Karpas-422 (cell line): Measurements from ENCODE around the gene NBEAL1. TPM values are rescaled to one million over a fixed set of nuclear protein-coding genes. Genes with fewer than 3 reads are reported as not detected.
"Not testable (repeated sequence)": the region's sequence is repeated elsewhere in the genome, so short reads cannot be mapped to it uniquely, and the experiment has no call there.

Experiments used
- DNase-seq: peaks from one replicate; pipeline ENCODE4 v3.0.0-alpha.2; 2015
- H2AFZ ChIP-seq: fragments of 200-600 bp; sonication (generic); 2 replicates; pipeline ENCODE4 v1.6.1; 2014; ENCODE audit warnings: antibody characterized with exemption, low read length, mixed read lengths
- H3K27ac ChIP-seq: fragments of 200-600 bp; sonication (generic); 2 replicates; pipeline ENCODE4 v1.5.1; 2014; ENCODE audit warnings: mild to moderate bottlenecking, low read length, moderate library complexity
- H3K27me3 ChIP-seq: fragments of 200-600 bp; sonication (generic); 2 replicates; pipeline ENCODE4 v1.6.1; 2014; ENCODE audit warnings: low read length, mixed read lengths
- H3K36me3 ChIP-seq: fragments of 200-600 bp; sonication (generic); 2 replicates; pipeline ENCODE4 v1.6.1; 2014; ENCODE audit warnings: low read length, mixed read lengths; ENCODE audit not compliant: insufficient read depth
- H3K4me1 ChIP-seq: fragments of 200-600 bp; sonication (generic); 2 replicates; pipeline ENCODE4 v1.6.1; 2014; ENCODE audit warnings: mild to moderate bottlenecking, low read length, mixed read lengths
- H3K4me2 ChIP-seq: fragments of 200-600 bp; sonication (generic); 2 replicates; pipeline ENCODE4 v1.6.1; 2014; ENCODE audit warnings: low read length, low read depth, mild to moderate bottlenecking; ENCODE audit not compliant: poor library complexity, severe bottlenecking
- H3K4me3 ChIP-seq: fragments of 200-600 bp; sonication (generic); 2 replicates; pipeline ENCODE4 v1.5.1; 2014; ENCODE audit warnings: mild to moderate bottlenecking, antibody characterized with exemption, low read length, mixed read lengths
- H3K79me2 ChIP-seq: fragments of 200-600 bp; sonication (generic); 2 replicates; pipeline ENCODE4 v1.6.1; 2014; ENCODE audit warnings: mild to moderate bottlenecking, low read length, mixed read lengths
- H3K9ac ChIP-seq: fragments of 200-600 bp; sonication (generic); 2 replicates; pipeline ENCODE4 v1.6.0; 2014; ENCODE audit warnings: low read length
- H3K9me2 ChIP-seq: fragments of 200-600 bp; sonication (generic), shearing (Covaris generic); replicated peaks from 2 replicates; pipeline ENCODE4 v1.6.0; 2014; ENCODE audit warnings: mild to moderate bottlenecking, low read length, moderate library complexity; ENCODE audit not compliant: insufficient read depth
- H3K9me3 ChIP-seq: fragments of 300-700, 200-600 bp; sonication (generic); 2 replicates; pipeline ENCODE4 v1.6.1; 2014; ENCODE audit warnings: low read length, mixed read lengths
- H4K20me1 ChIP-seq: fragments of 200-600 bp; sonication (generic); 2 replicates; pipeline ENCODE4 v1.6.1; 2014; ENCODE audit warnings: mild to moderate bottlenecking, antibody characterized with exemption, low read length, low read depth; ENCODE audit not compliant: insufficient read depth
- total RNA-seq: library from RNA; depleted of rRNA; stranded (reverse); fragments of >200 nt; shearing (Covaris generic); gene quantifications from 2 replicates; pipeline ENCODE4 v1.2.3, GENCODE V29; 2014; ENCODE audit warnings: low replicate concordance

NBEAL1 gene
- total RNA-seq, 1 experiment from 2014 or later, result 22.4 TPM

- not testable (repeated sequence) for H4K20me1 ChIP-seq, H3K4me1 ChIP-seq, H3K36me3 ChIP-seq, DNase-seq, H2AFZ ChIP-seq, H3K79me2 ChIP-seq, H3K9ac ChIP-seq, H3K9me2 ChIP-seq, H3K9me3 ChIP-seq, H3K27ac ChIP-seq, H3K4me2 ChIP-seq, H3K4me3 ChIP-seq, H3K27me3 ChIP-seq
These were observed 87.7 kb downstream of the NBEAL1 start for GRCh38 chr2:203102357-203102756.

DNA sequence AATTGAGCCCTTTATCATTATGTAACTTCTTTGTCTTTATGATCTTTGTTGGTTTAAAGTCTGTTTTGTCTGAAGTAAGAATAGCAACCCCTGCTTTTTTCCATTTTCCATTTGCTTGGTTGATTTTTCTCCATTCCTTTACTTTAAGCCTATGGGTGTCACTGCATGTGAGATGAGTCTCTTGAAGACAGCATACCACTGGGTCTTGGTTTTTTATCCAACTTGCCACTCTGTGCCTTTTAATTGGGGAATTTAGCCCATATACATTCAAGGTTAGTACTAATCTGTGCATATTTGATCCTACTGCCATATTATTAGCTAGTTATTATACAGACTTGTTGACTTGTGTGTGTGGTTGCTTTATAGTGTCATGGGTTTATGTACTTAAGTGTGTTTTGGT, 89.6 kb downstream of the NBEAL1 start:
- Histone ChIP-seq H3K79me2 (no peaks in the 10 kb centered on the region), H3K9me2 (no peaks in the 10 kb centered on the region), H3K4me2 (no peak overlapping the region), H3K36me3 (no peaks in the 10 kb centered on the region), H2AFZ (no peak overlapping the region), H3K9me3 (peaks cover 8% of the 10 kb centered on the region; the same call in 1 of the 2 replicates), H3K4me1 (no peaks in the 10 kb centered on the region), H3K9ac (no peak overlapping the region), H4K20me1 (no peaks in the 10 kb centered on the region), H3K27me3 (no peaks in the 10 kb centered on the region), H3K4me3 (no peak overlapping the region), H3K27ac (no peak overlapping the region)
- DNase-seq, result peak; percentile 36

DNA sequence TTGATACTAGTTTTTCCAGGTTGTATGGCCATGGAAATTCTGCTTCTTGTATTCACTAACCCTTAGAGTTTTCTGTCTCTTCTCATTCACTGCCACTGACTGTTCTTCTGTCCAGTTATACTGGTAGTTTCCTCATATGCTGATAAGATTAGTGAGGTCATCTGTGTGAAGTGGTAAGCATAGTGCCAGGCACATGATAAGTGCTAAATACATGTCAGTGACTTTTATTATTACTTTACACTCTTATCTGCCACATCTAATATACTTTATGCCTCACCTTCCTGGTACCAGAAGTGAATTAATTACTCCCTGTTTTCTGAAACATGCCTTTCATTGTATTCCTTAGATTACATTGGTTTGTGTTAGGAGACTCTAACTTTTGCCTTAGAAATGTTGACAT, 91.3 kb downstream of the NBEAL1 start:
- Histone ChIP-seq H3K9ac (no peak overlapping the region), H2AFZ (no peak overlapping the region), H3K9me3 (peaks cover 8% of the 10 kb centered on the region; the same call in 1 of the 2 replicates), H3K4me1 (no peaks in the 10 kb centered on the region), H4K20me1 (no peaks in the 10 kb centered on the region), H3K4me3 (no peak overlapping the region), H3K27me3 (no peaks in the 10 kb centered on the region), H3K4me2 (no peak overlapping the region), H3K36me3 (0 out of 2 replicates have a peak, but pooled peaks cover 3% of the 10 kb centered on the region), H3K27ac (no peak overlapping the region), H3K9me2 (no peaks in the 10 kb centered on the region), H3K79me2 (no peaks in the 10 kb centered on the region)
- no peak for DNase-seq

DNA sequence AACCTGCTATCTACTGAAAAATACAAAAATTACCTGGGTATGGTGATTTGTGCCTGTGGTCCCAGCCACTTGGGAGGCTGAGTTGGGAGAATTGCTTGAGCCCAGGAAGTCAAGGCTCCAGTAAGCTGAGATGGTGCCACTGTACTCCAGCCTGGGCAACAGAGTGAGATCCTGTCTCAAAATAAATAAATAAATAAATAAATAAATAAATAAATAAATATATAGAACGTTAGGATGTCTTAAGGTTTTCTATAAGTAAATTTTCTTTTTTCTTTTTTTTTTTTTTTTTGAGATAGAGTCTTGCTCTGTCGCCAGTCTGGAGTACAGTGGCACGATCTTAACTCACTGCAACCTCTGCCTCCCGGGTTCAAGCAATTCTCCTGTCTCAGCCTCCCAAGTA, 95.8 kb downstream of the NBEAL1 start:
- H3K4me3 ChIP-seq, H3K27ac ChIP-seq, H3K4me2 ChIP-seq, H3K79me2 ChIP-seq, H4K20me1 ChIP-seq, DNase-seq, H3K9me2 ChIP-seq, H3K9me3 ChIP-seq, H3K27me3 ChIP-seq, H3K36me3 ChIP-seq, H2AFZ ChIP-seq, H3K9ac ChIP-seq, H3K4me1 ChIP-seq: not testable (repeated sequence)

GRCh38 chr2:203112342-203112741, 97.7 kb downstream of the NBEAL1 start:
- Histone ChIP-seq H4K20me1 (no peaks in the 10 kb centered on the region), H3K9me2 (no peaks in the 10 kb centered on the region), H3K27ac (no peak overlapping the region), H3K27me3 (no peaks in the 10 kb centered on the region), H3K36me3 (peaks cover 3% of the 10 kb centered on the region; the same call in 1 of the 2 replicates), H2AFZ (no peak overlapping the region), H3K4me2 (no peak overlapping the region), H3K4me1 (no peaks in the 10 kb centered on the region), H3K9ac (no peak overlapping the region), H3K79me2 (no peaks in the 10 kb centered on the region), H3K4me3 (no peak overlapping the region), H3K9me3 (no peaks in the 10 kb centered on the region)
- DNase-seq, result no peak

DNA sequence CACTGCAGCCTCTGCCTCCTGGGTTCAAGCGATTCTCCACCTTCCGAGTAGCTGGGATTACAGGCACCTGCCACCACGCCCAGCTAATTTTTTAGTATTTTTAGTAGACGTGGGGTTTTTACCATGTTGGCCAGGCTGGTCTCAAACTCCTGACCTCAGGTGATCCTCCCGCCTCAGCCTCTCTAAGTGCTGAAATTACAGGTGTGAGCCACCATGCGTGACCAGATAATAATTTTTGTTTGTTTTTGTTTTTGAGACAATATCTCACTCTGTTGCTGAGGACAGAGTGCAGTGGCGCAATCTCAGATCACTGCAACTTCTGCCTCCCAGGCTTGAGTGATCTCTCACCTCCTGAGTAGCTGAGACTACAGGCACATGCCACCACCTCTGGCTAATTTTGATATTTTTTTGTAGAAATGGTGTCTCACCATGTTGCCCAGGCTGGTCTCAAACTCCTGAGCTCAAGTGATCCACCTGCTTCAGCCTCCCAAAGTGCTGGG, 100.6 kb downstream of the NBEAL1 start:
- not testable (repeated sequence) for H3K9me2 ChIP-seq, DNase-seq, H3K79me2 ChIP-seq, H2AFZ ChIP-seq, H3K4me3 ChIP-seq, H3K4me1 ChIP-seq, H4K20me1 ChIP-seq, H3K9ac ChIP-seq, H3K36me3 ChIP-seq, H3K9me3 ChIP-seq, H3K27me3 ChIP-seq, H3K27ac ChIP-seq, H3K4me2 ChIP-seq

- no peaks in the 10 kb centered on the region for H3K79me2 ChIP-seq
- H3K36me3 ChIP-seq, result peaks cover 4% of the 10 kb centered on the region; the same call in 1 of the 2 replicates
- no peak overlapping the region for H3K4me3 ChIP-seq
- no peaks in the 10 kb centered on the region for H3K27me3 ChIP-seq
- no peak overlapping the region for H3K27ac ChIP-seq
- H4K20me1 ChIP-seq, result no peaks in the 10 kb centered on the region
- no peaks in the 10 kb centered on the region for H3K4me1 ChIP-seq
- no peak overlapping the region for H2AFZ ChIP-seq
- no peaks in the 10 kb centered on the region for H3K9me2 ChIP-seq
- peak; percentile 50 for DNase-seq
- H3K9ac ChIP-seq, result no peak overlapping the region
- no peak overlapping the region for H3K4me2 ChIP-seq
- no peaks in the 10 kb centered on the region for H3K9me3 ChIP-seq
These were observed 107.8 kb downstream of the NBEAL1 start for GRCh38 chr2:203122317-203122986.

DNA sequence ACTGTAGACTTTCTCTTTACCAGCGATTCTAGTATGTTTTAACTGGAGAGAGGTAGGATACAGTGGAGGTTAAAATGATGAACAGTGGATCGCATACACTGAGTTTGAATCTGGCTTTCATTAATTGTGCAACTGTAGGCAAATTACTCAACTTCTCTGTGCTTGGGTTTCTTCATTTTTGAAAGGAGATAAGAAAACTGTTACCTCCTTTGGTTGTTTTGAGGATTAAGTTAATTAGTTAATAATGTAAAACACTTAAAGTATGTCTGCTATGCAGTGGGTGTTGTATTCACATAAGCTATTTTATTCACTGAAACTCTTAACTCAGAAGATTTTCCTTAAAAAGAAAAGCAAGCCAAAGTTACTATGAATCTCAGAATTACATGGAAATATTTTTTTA, 112.3 kb downstream of the NBEAL1 start:
- Histone ChIP-seq H3K36me3 (peaks cover 4% of the 10 kb centered on the region; the same call in 1 of the 2 replicates), H2AFZ (no peak overlapping the region), H4K20me1 (no peaks in the 10 kb centered on the region), H3K9ac (no peak overlapping the region), H3K4me3 (no peak overlapping the region), H3K9me3 (no peaks in the 10 kb centered on the region), H3K27me3 (no peaks in the 10 kb centered on the region), H3K4me1 (no peaks in the 10 kb centered on the region), H3K4me2 (no peak overlapping the region), H3K27ac (no peak overlapping the region), H3K9me2 (no peaks in the 10 kb centered on the region), H3K79me2 (no peaks in the 10 kb centered on the region)
- no peak for DNase-seq
